ENCODE results near the gene LTO1. TPM values are rescaled to one million over a fixed set of nuclear protein-coding genes. Genes with fewer than 3 reads are reported as not detected.

The LTO1 gene
- polyA plus RNA-seq, 3 donors: 18.5 to 21.5 (median 20.3) TPM

Other genes starting within 250 kb of the LTO1 start
- under 1 TPM in 2 of 3 donors, not detected in 1; 0.04 to 0.06 TPM for gene LINC01488, start 193.7 kb downstream of the LTO1 start, polyA plus RNA-seq (ENCODE audit: insufficient read length in 3 of 3)
- 100 to 1,000 TPM; 115 to 142 (median 126) TPM for gene CCND1, start 34.2 kb downstream of the LTO1 start, polyA plus RNA-seq (ENCODE audit: insufficient read length in 3 of 3)
- gene FGF19, start 28.7 kb upstream of the LTO1 start, polyA plus RNA-seq (ENCODE audit: insufficient read length in 3 of 3): 1 to 10 TPM in 2 of 3 donors, under 1 TPM in 1; 0.19 to 1.5 (median 1.3) TPM
- under 1 TPM in 1 of 3 donors, not detected in 2; 0.04 TPM for gene FGF4, start 100.0 kb upstream of the LTO1 start, polyA plus RNA-seq (ENCODE audit: insufficient read length in 3 of 3)
- gene FGF3, start 144.1 kb upstream of the LTO1 start, polyA plus RNA-seq (ENCODE audit: insufficient read length in 3 of 3): not detected

Measured in right renal cortex interstitium (tissue), 3 donors.